ENCODE measurements around the gene NUDT1.
"Not testable (repeated sequence)": the region's sequence is repeated elsewhere in the genome, so short reads cannot be mapped to it uniquely, and the experiment has no call there.

The NUDT1 gene

GRCh38 chr7:2269089-2269990 lies 27.3 kb downstream of the NUDT1 start:
- not testable (repeated sequence) for DNase-seq (ENCODE audit: low read depth)

GRCh38 chr7:2269991-2270460 lies 28.0 kb downstream of the NUDT1 start:
- DNase-seq (ENCODE audit: low read depth): no peak

- no peak for DNase-seq (ENCODE audit: low read depth)
These were observed 28.5 kb downstream of the NUDT1 start for GRCh38 chr7:2270495-2270894.

- DNase-seq (ENCODE audit: low read depth): no peak
These were observed 29.4 kb downstream of the NUDT1 start for GRCh38 chr7:2271273-2272026.

GRCh38 chr7:2272031-2272430 lies 30.0 kb downstream of the NUDT1 start:
- DNase-seq (ENCODE audit: low read depth): no peak

- no peak for DNase-seq (ENCODE audit: low read depth)
These were observed 31.8 kb downstream of the NUDT1 start for GRCh38 chr7:2273866-2274265.

GRCh38 chr7:2274666-2275065 lies 32.6 kb downstream of the NUDT1 start:
- DNase-seq (ENCODE audit: low read depth): no peak

- DNase-seq (ENCODE audit: low read depth): no peak
These were observed 33.1 kb downstream of the NUDT1 start for GRCh38 chr7:2275101-2275500.

- no peak for DNase-seq (ENCODE audit: low read depth)
These were observed 34.1 kb downstream of the NUDT1 start for GRCh38 chr7:2276107-2276506.

GRCh38 chr7:2278026-2278425 lies 36.0 kb downstream of the NUDT1 start:
- DNase-seq (ENCODE audit: low read depth): no peak

- no peak for DNase-seq (ENCODE audit: low read depth)
These were observed 37.9 kb downstream of the NUDT1 start for GRCh38 chr7:2279896-2280295.

GRCh38 chr7:2280424-2280823 lies 38.4 kb downstream of the NUDT1 start:
- DNase-seq (ENCODE audit: low read depth): no peak

- no peak for DNase-seq (ENCODE audit: low read depth)
These were observed 39.5 kb downstream of the NUDT1 start for GRCh38 chr7:2281541-2281940.

GRCh38 chr7:2282185-2282751 lies 40.2 kb downstream of the NUDT1 start:
- no peak for DNase-seq (ENCODE audit: low read depth)

GRCh38 chr7:2283074-2283473 lies 41.0 kb downstream of the NUDT1 start:
- no peak for DNase-seq (ENCODE audit: low read depth)

GRCh38 chr7:2287745-2288144 lies 45.7 kb downstream of the NUDT1 start:
- DNase-seq (ENCODE audit: low read depth): no peak

GRCh38 chr7:2288503-2288902 lies 46.5 kb downstream of the NUDT1 start:
- DNase-seq (ENCODE audit: low read depth): no peak

GRCh38 chr7:2289111-2289586 lies 47.1 kb downstream of the NUDT1 start:
- DNase-seq (ENCODE audit: low read depth): no peak

- no peak for DNase-seq (ENCODE audit: low read depth)
These were observed 47.6 kb downstream of the NUDT1 start for GRCh38 chr7:2289621-2290020.

GRCh38 chr7:2290877-2291276 lies 48.9 kb downstream of the NUDT1 start:
- no peak for DNase-seq (ENCODE audit: low read depth)

- no peak for DNase-seq (ENCODE audit: low read depth)
These were observed 54.1 kb downstream of the NUDT1 start for GRCh38 chr7:2295936-2296620.

- DNase-seq (ENCODE audit: low read depth): no peak
These were observed 54.8 kb downstream of the NUDT1 start for GRCh38 chr7:2296832-2297231.
